HG02981 (cell line): ENCODE results near the gene OR7D2.

Experiments
- ATAC-seq: cut with Tn5 transposase; IDR thresholded peaks from one replicate; pipeline ENCODE4 v1.9.1; 2021; ENCODE audit warnings: mild to moderate bottlenecking, moderate library complexity; ENCODE audit not compliant: unreplicated experiment

OR7D2 gene

DNA sequence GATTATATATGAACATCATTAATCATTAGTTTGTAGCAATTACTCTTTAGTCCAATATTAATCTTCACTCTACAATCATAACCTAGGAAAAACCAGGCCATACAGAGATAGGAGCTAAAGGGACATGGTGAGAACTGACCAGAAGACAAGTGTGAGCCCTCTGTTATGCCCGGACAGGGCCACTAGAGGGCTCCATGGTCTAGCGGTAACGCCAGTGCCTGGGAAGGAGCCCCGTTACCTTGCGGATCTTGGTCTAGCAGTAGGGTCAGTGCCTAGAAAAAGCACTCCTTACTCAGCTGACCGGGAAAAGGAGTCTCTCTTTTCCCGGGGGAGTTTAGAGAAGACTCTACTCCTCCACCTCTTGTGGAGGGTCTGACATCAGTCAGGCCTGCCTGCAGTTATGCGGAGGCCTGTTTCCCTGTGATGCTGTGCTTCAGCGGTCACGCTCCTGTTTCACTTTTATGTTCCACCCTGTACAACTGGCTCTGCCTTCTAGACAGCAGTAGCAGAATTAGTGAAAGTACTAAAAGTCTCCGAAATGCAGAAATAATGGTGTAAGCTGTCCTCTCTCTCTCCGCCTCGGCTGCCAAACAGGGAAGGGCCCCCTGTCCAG lies 26.8 kb downstream of the OR7D2 start:
- no peak for ATAC-seq

DNA sequence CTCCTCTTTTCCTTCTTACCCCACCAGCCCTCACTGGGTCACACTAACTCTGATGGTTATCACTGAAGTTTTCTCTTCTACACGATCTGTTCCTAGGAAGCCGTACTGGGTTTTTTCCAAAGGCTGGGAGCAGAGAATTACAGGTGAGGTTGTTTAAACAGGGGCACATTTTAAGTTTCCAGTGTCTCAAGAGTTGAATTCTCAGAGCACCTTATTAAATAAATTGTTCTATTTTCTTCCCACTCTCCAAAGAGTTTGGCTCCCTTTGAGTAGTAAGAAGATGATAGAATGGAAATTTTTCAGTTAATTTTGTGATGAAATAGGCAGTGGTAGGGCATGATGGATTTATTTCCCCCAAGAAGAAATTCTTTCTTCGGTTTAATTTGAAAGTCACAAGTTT lies 40.7 kb downstream of the OR7D2 start, which contains the start of gene OR7D4:
Gene OR7D4 (minus strand): TSS at position 101 of the 400 bp plus-strand sequence. CDS start 4,752 bp downstream, outside the sequence.
- ATAC-seq, result no peak
